Mesendoderm (in vitro differentiated cells): ENCODE measurements around the gene SOBP.
"Not testable (repeated sequence)": the region's sequence is repeated elsewhere in the genome, so short reads cannot be mapped to it uniquely, and the experiment has no call there.

Experiments used
- DNase-seq: peaks from one replicate; pipeline ENCODE4 v3.0.0; 2013
- H2AK5ac ChIP-seq: 2 replicates; pipeline ENCODE4 v1.6.1; 2013; ENCODE audit warnings: low read length, inconsistent platforms
- H2BK120ac ChIP-seq: 2 replicates; pipeline ENCODE4 v1.6.1; 2013; ENCODE audit warnings: low read depth, mild to moderate bottlenecking, low read length, moderate library complexity, mixed read lengths
- H2BK15ac ChIP-seq: replicated peaks from 2 replicates; pipeline ENCODE4 v1.6.1; 2013; ENCODE audit warnings: low read depth, mild to moderate bottlenecking, moderate library complexity
- H2BK5ac ChIP-seq: 2 replicates; pipeline ENCODE4 v1.6.1; 2013; ENCODE audit warnings: low read length, inconsistent platforms
- H3K18ac ChIP-seq: 2 replicates; pipeline ENCODE4 v1.6.1; 2013; ENCODE audit warnings: mild to moderate bottlenecking, low read length, mixed read lengths
- H3K23ac ChIP-seq: one replicate; pipeline ENCODE4 v1.6.1; 2013; ENCODE audit warnings: low read length
- H3K27ac ChIP-seq: 2 replicates; pipeline ENCODE4 v1.5.1; 2013; ENCODE audit warnings: low read depth, mild to moderate bottlenecking, inconsistent platforms, low read length, moderate library complexity
- H3K27me3 ChIP-seq: 2 replicates; pipeline ENCODE4 v1.6.1; 2013; ENCODE audit warnings: low read length, control low read depth, mild to moderate bottlenecking, inconsistent platforms; ENCODE audit not compliant: insufficient read depth, poor library complexity
- H3K36me3 ChIP-seq: 2 replicates; pipeline ENCODE4 v1.6.1; 2013; ENCODE audit warnings: low read length, inconsistent platforms; ENCODE audit not compliant: control insufficient read depth, insufficient read depth
- H3K4ac ChIP-seq: one replicate; pipeline ENCODE4 v1.6.1; 2013; ENCODE audit warnings: low read depth, mild to moderate bottlenecking, low read length, moderate library complexity
- H3K4me1 ChIP-seq: 2 replicates; pipeline ENCODE4 v1.6.1; 2013; ENCODE audit warnings: low read depth, low read length, inconsistent platforms; ENCODE audit not compliant: control insufficient read depth
- H3K4me2 ChIP-seq: 2 replicates; pipeline ENCODE4 v1.6.1; 2013; ENCODE audit warnings: low read length
- H3K4me3 ChIP-seq: 2 replicates; pipeline ENCODE4 v1.5.1; 2013; ENCODE audit warnings: mild to moderate bottlenecking, low read length
- H3K56ac ChIP-seq: one replicate; pipeline ENCODE4 v1.6.1; 2013; ENCODE audit warnings: low read length
- H3K79me1 ChIP-seq: 2 replicates; pipeline ENCODE4 v1.6.1; 2013; ENCODE audit warnings: low read length, inconsistent platforms
- H3K79me2 ChIP-seq: 2 replicates; pipeline ENCODE4 v1.6.1; 2013; ENCODE audit warnings: mild to moderate bottlenecking, low read length; ENCODE audit not compliant: control insufficient read depth, insufficient read depth
- H3K9ac ChIP-seq: 2 replicates; pipeline ENCODE4 v1.6.1; 2013; ENCODE audit warnings: low read length, inconsistent platforms
- H4K5ac ChIP-seq: one replicate; pipeline ENCODE4 v1.6.1; 2013; ENCODE audit warnings: low read length
- H4K8ac ChIP-seq: one replicate; pipeline ENCODE4 v1.6.1; 2013; ENCODE audit warnings: low read depth, mild to moderate bottlenecking, control low read depth, low read length, moderate library complexity
- WGBS: extraction: QIAGEN DNeasy Blood & Tissue Kit; methylation state at CpG from one replicate; pipeline ENCODE4 v1.1.7; 2013; ENCODE audit warnings: low lambda C conversion rate, missing lambda C conversion rate; ENCODE audit not compliant: insufficient coverage; ENCODE audit errors: extremely low coverage; 5-methylcytosine and 5-hydroxymethylcytosine counted together

Gene SOBP

DNA sequence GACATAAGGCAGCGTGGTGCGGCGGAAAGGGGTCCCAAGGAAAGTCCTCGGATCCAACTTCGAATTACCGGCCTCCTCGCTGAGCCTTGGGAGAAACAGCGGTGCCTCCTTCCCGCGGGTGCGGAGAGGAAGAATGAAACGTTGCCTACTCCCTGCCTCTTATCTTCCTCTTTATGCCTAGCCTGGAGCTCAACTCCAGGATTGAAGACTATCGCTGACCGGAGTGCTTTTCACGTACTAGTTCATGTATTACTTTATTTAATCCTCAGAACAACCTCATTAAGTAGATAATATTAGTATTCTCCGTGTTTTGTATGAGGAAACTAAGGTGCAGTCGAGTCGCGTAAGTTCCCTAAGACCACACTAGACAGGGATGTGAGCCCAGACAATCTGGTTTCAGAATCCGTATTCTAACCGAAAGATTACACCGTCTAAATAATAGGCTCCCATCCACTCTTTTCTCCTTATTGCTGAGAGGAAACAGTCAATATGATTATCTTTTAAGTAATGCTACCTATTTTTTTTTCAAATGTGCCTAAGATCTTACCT, 29.8 kb upstream of the SOBP start:
- peaks cover 2% of the 10 kb centered on the region for H3K4me1 ChIP-seq
- H3K79me1 ChIP-seq, result peaks cover 2% of the 10 kb centered on the region
- no peak overlapping the region for H2BK5ac ChIP-seq
- peak overlapping the region; percentile 13 for H3K18ac ChIP-seq
- H2AK5ac ChIP-seq, result no peak overlapping the region
- H3K4me2 ChIP-seq, result peak overlapping the region; percentile 39
- no peak overlapping the region for H2BK120ac ChIP-seq
- no peaks in the 10 kb centered on the region for H3K79me2 ChIP-seq
- no peak overlapping the region for H3K23ac ChIP-seq
- H3K27me3 ChIP-seq, result no peaks in the 10 kb centered on the region
- no peak overlapping the region for H3K4ac ChIP-seq
- no peaks in the 10 kb centered on the region for H3K36me3 ChIP-seq
- H3K56ac ChIP-seq, result peak overlapping the region; percentile 82
- H4K8ac ChIP-seq, result no peak overlapping the region
- no peak overlapping the region for H3K27ac ChIP-seq
- peak overlapping the region; percentile 8 for H3K4me3 ChIP-seq
- H4K5ac ChIP-seq, result no peak overlapping the region
- DNase-seq, result no peak
- WGBS, result no CpG with 5 or more reads among the region's 22 CpGs
- H2BK15ac ChIP-seq, result no peak overlapping the region
- H3K9ac ChIP-seq, result peak overlapping the region; percentile 66

DNA sequence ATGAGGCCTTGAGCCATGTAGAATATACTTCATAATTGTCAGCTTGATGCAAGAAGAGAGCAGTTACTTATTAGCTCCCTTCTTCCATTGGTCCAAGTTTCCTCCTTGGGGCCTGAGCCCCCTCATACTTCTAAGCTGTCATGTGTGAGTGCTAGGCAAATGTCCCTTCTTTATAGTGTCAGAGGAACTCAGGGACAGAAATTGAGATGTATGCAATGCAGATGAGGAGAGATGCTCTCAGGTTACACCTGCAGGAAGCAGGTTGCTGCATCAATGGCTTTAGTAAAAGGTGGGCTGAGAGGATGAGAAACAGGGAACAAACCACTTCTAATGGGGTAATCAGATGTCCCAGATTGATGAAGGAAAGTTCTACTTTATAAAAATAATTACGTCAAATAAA, 23.9 kb upstream of the SOBP start:
- no peak overlapping the region for H2AK5ac ChIP-seq
- no peak overlapping the region for H3K27ac ChIP-seq
- H2BK15ac ChIP-seq, result no peak overlapping the region
- H3K18ac ChIP-seq, result no peak overlapping the region
- H3K79me1 ChIP-seq, result no peaks in the 10 kb centered on the region
- H3K4ac ChIP-seq, result no peak overlapping the region
- H3K4me3 ChIP-seq, result no peak overlapping the region
- H3K4me1 ChIP-seq, result no peaks in the 10 kb centered on the region
- DNase-seq, result no peak
- H2BK120ac ChIP-seq, result no peak overlapping the region
- H3K79me2 ChIP-seq, result no peaks in the 10 kb centered on the region
- no peak overlapping the region for H3K23ac ChIP-seq
- no peaks in the 10 kb centered on the region for H3K27me3 ChIP-seq
- H2BK5ac ChIP-seq, result no peak overlapping the region
- H3K56ac ChIP-seq, result no peak overlapping the region
- H4K8ac ChIP-seq, result no peak overlapping the region
- no CpG with 5 or more reads among the region's 1 CpG for WGBS
- no peak overlapping the region for H3K4me2 ChIP-seq
- H3K36me3 ChIP-seq, result no peaks in the 10 kb centered on the region
- H4K5ac ChIP-seq, result no peak overlapping the region
- no peak overlapping the region for H3K9ac ChIP-seq

DNA sequence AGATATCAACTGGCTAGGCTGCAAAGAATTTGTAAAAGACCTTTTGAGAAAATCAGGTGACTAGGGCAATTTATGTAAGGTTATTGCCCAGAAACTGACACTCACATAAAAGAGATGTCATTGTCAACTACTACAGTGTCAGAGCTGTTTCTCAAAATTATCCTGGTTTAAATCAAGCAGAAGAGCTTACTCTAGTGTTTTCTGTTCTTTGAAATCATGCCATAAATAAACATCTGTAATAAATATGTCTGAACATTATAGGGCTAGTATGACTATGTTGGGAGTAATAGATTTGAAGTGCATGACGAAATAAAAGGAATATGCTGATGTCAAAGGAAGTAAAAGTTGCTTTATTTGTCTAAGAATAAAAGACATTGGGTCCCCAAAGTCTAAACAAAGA, 19.6 kb upstream of the SOBP start:
- H3K18ac ChIP-seq, result no peak overlapping the region
- H2BK15ac ChIP-seq, result no peak overlapping the region
- H3K79me1 ChIP-seq, result no peaks in the 10 kb centered on the region
- H4K5ac ChIP-seq, result no peak overlapping the region
- no peaks in the 10 kb centered on the region for H3K36me3 ChIP-seq
- peaks cover 2% of the 10 kb centered on the region for H3K4me1 ChIP-seq
- no peak overlapping the region for H3K27ac ChIP-seq
- H2BK120ac ChIP-seq, result no peak overlapping the region
- DNase-seq, result no peak
- no peak overlapping the region for H4K8ac ChIP-seq
- no peaks in the 10 kb centered on the region for H3K79me2 ChIP-seq
- no peak overlapping the region for H2AK5ac ChIP-seq
- no peak overlapping the region for H2BK5ac ChIP-seq
- no peak overlapping the region for H3K9ac ChIP-seq
- H3K23ac ChIP-seq, result no peak overlapping the region
- H3K27me3 ChIP-seq, result no peaks in the 10 kb centered on the region
- no peak overlapping the region for H3K4me2 ChIP-seq
- no peak overlapping the region for H3K56ac ChIP-seq
- WGBS, result no CpG with 5 or more reads among the region's 1 CpG
- no peak overlapping the region for H3K4me3 ChIP-seq
- no peak overlapping the region for H3K4ac ChIP-seq

DNA sequence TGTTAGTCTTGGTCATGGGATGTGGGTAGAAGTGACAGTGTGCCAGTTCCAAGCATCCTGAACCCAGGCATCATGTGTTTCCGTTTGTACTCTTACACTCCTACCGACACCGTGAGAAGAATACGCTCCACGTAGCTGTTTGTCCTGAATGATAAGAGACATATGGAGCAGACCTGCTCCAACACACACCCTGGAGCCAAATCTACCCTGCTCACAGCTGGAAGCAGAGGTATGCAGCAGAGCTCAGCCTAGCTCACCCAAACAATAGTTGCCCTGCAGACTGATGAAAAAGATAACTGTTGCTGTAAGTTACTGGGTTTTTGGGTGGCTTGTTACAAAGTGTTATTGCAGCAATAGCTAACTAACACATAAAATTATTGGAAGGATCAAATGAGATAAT, 16.3 kb upstream of the SOBP start:
- Histone ChIP-seq H3K4me2 (no peak overlapping the region), H3K23ac (no peak overlapping the region), H3K4me1 (peaks cover 2% of the 10 kb centered on the region), H3K4me3 (no peak overlapping the region), H4K5ac (no peak overlapping the region), H3K36me3 (no peaks in the 10 kb centered on the region), H2BK15ac (no peak overlapping the region), H2BK120ac (no peak overlapping the region), H3K27ac (no peak overlapping the region), H2BK5ac (no peak overlapping the region), H2AK5ac (no peak overlapping the region), H3K18ac (no peak overlapping the region), H3K9ac (no peak overlapping the region), H3K79me2 (no peaks in the 10 kb centered on the region), H4K8ac (no peak overlapping the region), H3K27me3 (no peaks in the 10 kb centered on the region), H3K79me1 (no peaks in the 10 kb centered on the region), H3K56ac (no peak overlapping the region), H3K4ac (no peak overlapping the region)
- DNase-seq, result peak; percentile 81
- no CpG with 5 or more reads among the region's 5 CpGs for WGBS

DNA sequence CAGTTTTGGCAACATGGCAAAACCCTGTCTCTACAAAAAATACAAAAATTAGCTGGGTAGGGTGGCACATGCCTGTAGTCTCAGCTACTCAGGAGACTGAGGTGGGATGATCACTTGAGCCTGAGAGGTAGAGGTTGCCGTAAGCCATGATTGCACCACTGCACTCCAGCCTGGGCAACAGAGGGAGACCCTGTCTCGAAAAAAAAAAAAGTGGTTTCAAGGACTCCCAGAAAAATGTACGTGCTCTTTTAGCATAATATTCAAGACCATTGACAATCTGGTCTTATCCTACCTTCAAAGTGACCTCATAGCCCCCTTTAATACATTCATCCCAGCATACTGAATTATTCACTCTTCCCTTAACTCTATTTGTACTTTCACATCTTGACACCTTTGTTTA, 14.6 kb upstream of the SOBP start:
- not testable (repeated sequence) for H3K4me3 ChIP-seq, H2BK15ac ChIP-seq, H3K23ac ChIP-seq, H2BK5ac ChIP-seq, H3K27ac ChIP-seq, H3K79me2 ChIP-seq, H4K5ac ChIP-seq, H3K4me2 ChIP-seq, H2BK120ac ChIP-seq, H3K79me1 ChIP-seq, H3K4ac ChIP-seq, H3K56ac ChIP-seq, H3K36me3 ChIP-seq, H3K18ac ChIP-seq, H3K9ac ChIP-seq, H4K8ac ChIP-seq, H3K27me3 ChIP-seq, DNase-seq, H3K4me1 ChIP-seq, H2AK5ac ChIP-seq
- no CpG with 5 or more reads among the region's 3 CpGs for WGBS

DNA sequence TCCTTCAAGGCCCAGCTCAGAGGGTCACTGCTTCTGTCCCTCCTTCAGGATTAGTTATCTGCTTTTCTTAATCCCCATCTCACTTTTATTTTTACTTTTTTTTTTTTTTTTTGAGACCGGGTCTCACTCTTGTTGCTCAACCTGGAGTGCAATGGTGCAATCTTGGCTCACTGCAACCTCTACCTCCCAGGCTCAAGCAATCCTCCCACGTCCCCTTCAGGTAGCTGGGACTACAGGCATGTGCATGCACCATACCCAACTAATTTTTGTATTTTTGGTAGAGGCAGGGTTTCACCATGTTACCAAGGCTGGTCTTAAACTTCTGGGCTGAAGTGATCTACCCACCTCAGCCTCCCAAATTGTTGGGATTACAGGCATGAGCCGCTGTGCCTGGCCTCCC, 14.1 kb upstream of the SOBP start:
- not testable (repeated sequence) for H4K5ac ChIP-seq, DNase-seq, H3K79me1 ChIP-seq, H3K79me2 ChIP-seq, H3K23ac ChIP-seq, H3K27me3 ChIP-seq, H2BK5ac ChIP-seq, H3K4ac ChIP-seq, H3K4me1 ChIP-seq, H3K27ac ChIP-seq, H3K4me2 ChIP-seq, H3K56ac ChIP-seq, H2AK5ac ChIP-seq, H2BK15ac ChIP-seq, H3K9ac ChIP-seq, H3K18ac ChIP-seq, H3K4me3 ChIP-seq, H3K36me3 ChIP-seq, H2BK120ac ChIP-seq, H4K8ac ChIP-seq
- WGBS, result no CpG with 5 or more reads among the region's 3 CpGs
